Tibial artery (tissue), 4 donors: ENCODE measurements around the gene SFMBT2.

Source experiments
- DNase-seq, 2 donors: peaks; one replicate each; pipeline ENCODE4 v3.0.0-alpha.2; 2019
- H3K27ac ChIP-seq, 2 donors: fragments of 200-600 bp; sonication (generic) in 1 of 2; 1 replicate in 1 of 2; 2 replicates in 1 of 2; pipeline ENCODE4 v1.5.1; 2018 to 2019; ENCODE audit warnings: mild to moderate bottlenecking in 1 of 2
- H3K27me3 ChIP-seq, 2 donors: fragments of 200-600 bp; sonication (generic) in 1 of 2; one replicate each; pipeline versions ENCODE4 v1.5.1 to v1.6.0; 2016 to 2019
- H3K36me3 ChIP-seq, 3 donors: fragments of 200-600 bp; sonication (generic) in 2 of 3; one replicate each; pipeline ENCODE4 v1.5.1; 2016 to 2019; ENCODE audit warnings: mild to moderate bottlenecking in 2 of 3
- H3K4me1 ChIP-seq, 4 donors: fragments of 200-600 bp; sonication (generic) in 2 of 4; 1 replicate in 3 of 4; 2 replicates in 1 of 4; pipeline ENCODE4 v1.5.1; 2016 to 2019
- H3K4me3 ChIP-seq, 2 donors: fragments of 200-600 bp; sonication (generic) in 1 of 2; 1 replicate in 1 of 2; 2 replicates in 1 of 2; pipeline ENCODE4 v1.5.1; 2018 to 2019; ENCODE audit warnings: mild to moderate bottlenecking in 2 of 2
- H3K9me3 ChIP-seq, 3 donors: fragments of 200-600 bp; sonication (generic) in 1 of 3; one replicate each; pipeline ENCODE4 v1.5.1; 2016 to 2019
- intact Hi-C: fragments of 100-400 bp; cut with DNase I; formaldehyde crosslinking; loops from one replicate; pipeline ENCODE4 v1.15.0; 2023; ENCODE audit warnings: low total_unique reads
- TF ChIP-seq, protein P1 (sequence below), 2 experiments: fragments of 200-600 bp in 1 of 2; fragments of 450-650 bp in 1 of 2; IDR thresholded peaks; one replicate each; pipeline ENCODE4 v1.5.1; 2017 to 2019; ENCODE audit warnings: antibody characterized with exemption in 2 of 2, mild to moderate bottlenecking in 1 of 2, moderate library complexity in 1 of 2

The SFMBT2 gene

DNA sequence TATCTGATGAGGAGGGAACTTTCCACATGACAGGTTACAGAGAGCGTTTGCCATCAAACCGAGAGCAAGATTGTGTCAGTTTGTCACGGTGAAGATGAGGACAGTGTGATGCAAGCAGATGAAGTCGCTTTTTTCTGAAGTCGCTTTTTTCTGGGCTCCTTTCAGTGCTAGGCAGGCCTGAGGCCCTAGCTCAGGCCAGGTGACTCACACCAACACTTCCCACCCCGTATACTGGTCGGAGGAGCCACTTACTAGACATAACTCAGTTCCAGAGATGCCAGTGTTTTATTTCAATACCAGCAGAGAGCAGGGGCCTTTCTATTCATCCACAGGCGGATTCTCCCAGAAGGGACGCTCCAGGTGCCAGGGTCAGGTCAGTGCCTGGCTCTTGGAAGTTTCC lies 58.9 kb downstream of the SFMBT2 start:
- H3K27me3 ChIP-seq: no peaks in the 10 kb centered on the region

DNA sequence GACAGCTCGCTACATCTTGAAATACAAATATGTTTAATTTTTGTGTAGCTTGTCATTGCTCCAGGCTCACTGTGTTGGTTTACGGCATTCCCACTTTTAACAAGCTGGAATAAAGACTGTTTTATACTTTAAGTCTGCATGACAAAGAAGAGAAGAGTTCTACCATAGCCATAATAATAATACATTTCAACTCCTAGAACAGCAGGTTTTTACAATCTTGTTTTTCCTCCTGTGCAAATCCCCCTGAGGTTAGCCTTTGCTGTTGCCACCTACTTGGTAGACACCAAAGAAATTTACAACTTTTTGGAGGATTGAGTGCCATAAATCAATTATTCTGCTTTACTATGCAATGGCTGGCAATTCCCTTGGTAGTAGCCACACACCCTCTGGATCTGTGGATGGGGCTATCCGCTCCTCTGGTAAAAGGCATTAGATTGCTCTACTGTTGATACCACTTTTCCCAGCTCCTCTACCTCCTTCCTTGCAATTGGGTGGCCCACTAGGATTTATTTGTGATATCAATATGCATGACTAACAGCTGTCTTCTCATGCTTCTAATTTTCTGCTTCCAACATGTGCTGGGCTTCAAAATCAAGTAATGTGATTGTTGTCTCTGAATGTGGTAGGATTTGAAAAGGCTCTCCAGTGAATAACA lies 60.2 kb downstream of the SFMBT2 start:
- intact Hi-C loops: no loop called here
- Histone ChIP-seq H3K36me3 (no peaks in the 10 kb centered on the region), H3K9me3 (no peaks in the 10 kb centered on the region), H3K27me3 (no peaks in the 10 kb centered on the region), H3K27ac (no peak overlapping the region), H3K4me1 (no peaks in the 10 kb centered on the region), H3K4me3 (no peak overlapping the region)
- DNase-seq: no peak
- TF ChIP-seq, protein P1, sequence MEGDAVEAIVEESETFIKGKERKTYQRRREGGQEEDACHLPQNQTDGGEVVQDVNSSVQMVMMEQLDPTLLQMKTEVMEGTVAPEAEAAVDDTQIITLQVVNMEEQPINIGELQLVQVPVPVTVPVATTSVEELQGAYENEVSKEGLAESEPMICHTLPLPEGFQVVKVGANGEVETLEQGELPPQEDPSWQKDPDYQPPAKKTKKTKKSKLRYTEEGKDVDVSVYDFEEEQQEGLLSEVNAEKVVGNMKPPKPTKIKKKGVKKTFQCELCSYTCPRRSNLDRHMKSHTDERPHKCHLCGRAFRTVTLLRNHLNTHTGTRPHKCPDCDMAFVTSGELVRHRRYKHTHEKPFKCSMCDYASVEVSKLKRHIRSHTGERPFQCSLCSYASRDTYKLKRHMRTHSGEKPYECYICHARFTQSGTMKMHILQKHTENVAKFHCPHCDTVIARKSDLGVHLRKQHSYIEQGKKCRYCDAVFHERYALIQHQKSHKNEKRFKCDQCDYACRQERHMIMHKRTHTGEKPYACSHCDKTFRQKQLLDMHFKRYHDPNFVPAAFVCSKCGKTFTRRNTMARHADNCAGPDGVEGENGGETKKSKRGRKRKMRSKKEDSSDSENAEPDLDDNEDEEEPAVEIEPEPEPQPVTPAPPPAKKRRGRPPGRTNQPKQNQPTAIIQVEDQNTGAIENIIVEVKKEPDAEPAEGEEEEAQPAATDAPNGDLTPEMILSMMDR (IDR thresholded peaks at IDR 0.05): no peak

More for the DNA sequence above, 58.9 kb downstream of the SFMBT2 start:
- no peak overlapping the region for H3K27ac ChIP-seq
- TF ChIP-seq, protein P1 (IDR thresholded peaks at IDR 0.05): no peak
- no peak overlapping the region for H3K4me3 ChIP-seq
- no peak for DNase-seq
- no peaks in the 10 kb centered on the region for H3K36me3 ChIP-seq
- no peaks in the 10 kb centered on the region for H3K4me1 ChIP-seq
- intact Hi-C loops: no loop called here
- H3K9me3 ChIP-seq: no peaks in the 10 kb centered on the region

DNA sequence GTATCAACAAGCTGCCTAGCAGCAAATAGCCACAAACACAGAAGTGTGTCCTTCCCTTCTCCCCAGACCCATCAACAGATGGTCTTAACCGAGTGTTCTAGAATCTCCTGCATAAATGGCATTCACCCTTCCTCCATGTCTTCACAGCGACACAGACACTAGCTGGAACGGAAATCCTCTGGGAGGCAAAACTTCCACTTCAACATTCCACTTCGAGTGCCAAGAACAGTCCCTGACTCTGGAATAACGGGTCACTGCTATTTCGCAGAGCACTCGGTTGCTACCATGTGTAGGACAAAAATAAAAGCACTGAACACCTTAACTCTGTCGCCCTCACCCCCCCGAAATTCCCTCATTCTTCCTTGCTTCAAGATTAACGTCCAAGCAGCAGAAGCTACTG lies 65.1 kb downstream of the SFMBT2 start:
- no peak for DNase-seq
- intact Hi-C loops: no loop called here
- Histone ChIP-seq H3K4me1 (no peaks in the 10 kb centered on the region), H3K27me3 (no peaks in the 10 kb centered on the region), H3K9me3 (no peaks in the 10 kb centered on the region), H3K4me3 (no peak overlapping the region), H3K27ac (no peak overlapping the region), H3K36me3 (no peaks in the 10 kb centered on the region)
- TF ChIP-seq, protein P1 (IDR thresholded peaks at IDR 0.05): no peak

DNA sequence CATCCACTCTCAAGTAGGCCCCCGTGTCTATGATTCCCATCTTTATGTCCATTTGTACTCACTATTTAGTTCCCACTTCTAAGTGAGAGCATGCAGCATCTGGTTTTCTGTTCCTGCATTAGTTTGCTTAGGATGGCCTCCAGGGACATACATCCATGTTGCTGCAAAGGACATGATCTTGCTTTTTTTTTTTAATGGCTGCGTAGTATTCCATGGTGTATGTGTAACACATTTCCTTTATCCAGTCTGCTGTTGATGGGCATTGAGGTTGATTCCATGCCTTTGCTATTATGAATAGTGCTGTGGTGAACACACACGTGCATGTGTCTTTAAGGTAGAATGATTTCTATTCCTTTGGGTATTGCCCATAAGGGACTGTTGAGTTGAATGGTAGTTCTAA lies 67.8 kb downstream of the SFMBT2 start:
- H3K9me3 ChIP-seq: no peaks in the 10 kb centered on the region
- no peaks in the 10 kb centered on the region for H3K4me1 ChIP-seq
- no peak overlapping the region for H3K4me3 ChIP-seq
- no peaks in the 10 kb centered on the region for H3K36me3 ChIP-seq
- H3K27me3 ChIP-seq: no peaks in the 10 kb centered on the region
- H3K27ac ChIP-seq: no peak overlapping the region
- intact Hi-C loops: no loop called here
- DNase-seq: no peak
- TF ChIP-seq, protein P1 (IDR thresholded peaks at IDR 0.05): no peak

DNA sequence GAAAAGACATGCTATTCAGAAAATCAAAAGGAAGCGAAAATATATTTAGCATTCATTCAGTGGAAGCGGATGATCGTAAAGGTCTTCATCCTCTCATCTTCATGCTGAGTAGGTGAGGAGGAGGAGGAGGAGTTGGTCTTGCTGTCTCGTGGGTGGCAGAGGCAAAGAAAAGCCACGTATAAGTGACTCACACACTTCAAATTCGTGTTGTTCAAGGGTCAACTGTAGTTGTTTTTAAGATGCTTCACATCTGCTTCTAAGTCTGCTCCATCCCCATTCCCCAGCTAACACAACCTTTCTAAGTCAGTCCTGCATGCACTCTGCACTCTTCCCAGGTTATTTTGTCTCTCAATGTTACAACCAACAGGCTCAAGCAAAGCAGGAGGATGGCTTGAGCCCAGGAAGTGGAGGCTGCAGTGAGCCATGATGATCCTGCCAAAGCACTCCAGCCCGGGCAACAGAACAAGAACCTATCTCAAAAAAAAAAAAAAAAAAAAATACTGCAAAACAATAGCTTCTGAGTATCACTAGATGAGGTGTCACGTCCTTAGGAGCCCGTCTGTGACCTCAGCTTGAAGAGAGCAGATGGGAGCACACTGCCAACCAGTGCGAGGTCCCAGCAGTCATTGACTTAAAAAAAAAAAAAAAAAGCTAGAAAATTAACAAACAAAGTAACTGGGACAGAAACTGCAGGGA lies 70.5 kb downstream of the SFMBT2 start:
- DNase-seq: no peak
- Histone ChIP-seq H3K27me3 (no peaks in the 10 kb centered on the region), H3K4me3 (no peak overlapping the region), H3K27ac (no peak overlapping the region), H3K9me3 (no peaks in the 10 kb centered on the region), H3K4me1 (no peaks in the 10 kb centered on the region), H3K36me3 (no peaks in the 10 kb centered on the region)
- TF ChIP-seq, protein P1 (IDR thresholded peaks at IDR 0.05): no peak
- intact Hi-C loops: no loop called here
